ENCODE results near the gene BYSL.
A peak's percentile ranks its signal among the peaks of the same experiment; 100 is the strongest.

Gene BYSL

GRCh38 chr6:41895300-41896233 lies 25.7 kb upstream of the BYSL start, which contains the start of gene USP49:
Gene USP49 (minus strand): TSS chr6:41895375. CDS start chr6:41806983, 88,392 bp downstream.
- H3K36me3 Mint-ChIP-seq (ENCODE audit: low read depth), result no peaks in the 10 kb centered on the region
- no peaks in the 10 kb centered on the region for H3K9me3 Mint-ChIP-seq
- no peak within 1 kb of the TSS for H3K4me3 Mint-ChIP-seq
- H3K27me3 Mint-ChIP-seq, result no peaks in the 10 kb centered on the region
- H3K4me1 Mint-ChIP-seq (ENCODE audit: low read depth), result peaks cover 10% of the 10 kb centered on the region
- H3K27ac Mint-ChIP-seq, result peak within 1 kb of the TSS; percentile 95

- no peaks in the 10 kb centered on the region for H3K36me3 Mint-ChIP-seq (ENCODE audit: low read depth)
- H3K9me3 Mint-ChIP-seq, result no peaks in the 10 kb centered on the region
- H3K4me1 Mint-ChIP-seq (ENCODE audit: low read depth), result peaks cover 10% of the 10 kb centered on the region
- no peaks in the 10 kb centered on the region for H3K27me3 Mint-ChIP-seq
- H3K4me3 Mint-ChIP-seq, result no peak overlapping the region
- peak overlapping the region; percentile 95 for H3K27ac Mint-ChIP-seq
These were observed 25.0 kb upstream of the BYSL start for GRCh38 chr6:41896281-41896680.

- H3K27ac Mint-ChIP-seq, result no peak overlapping the region
- no peaks in the 10 kb centered on the region for H3K27me3 Mint-ChIP-seq
- peaks cover 12% of the 10 kb centered on the region for H3K36me3 Mint-ChIP-seq (ENCODE audit: low read depth)
- peaks cover 12% of the 10 kb centered on the region for H3K4me1 Mint-ChIP-seq (ENCODE audit: low read depth)
- no peaks in the 10 kb centered on the region for H3K9me3 Mint-ChIP-seq
- H3K4me3 Mint-ChIP-seq, result no peak overlapping the region
These were observed 20.4 kb upstream of the BYSL start for GRCh38 chr6:41900861-41901260.

DNA sequence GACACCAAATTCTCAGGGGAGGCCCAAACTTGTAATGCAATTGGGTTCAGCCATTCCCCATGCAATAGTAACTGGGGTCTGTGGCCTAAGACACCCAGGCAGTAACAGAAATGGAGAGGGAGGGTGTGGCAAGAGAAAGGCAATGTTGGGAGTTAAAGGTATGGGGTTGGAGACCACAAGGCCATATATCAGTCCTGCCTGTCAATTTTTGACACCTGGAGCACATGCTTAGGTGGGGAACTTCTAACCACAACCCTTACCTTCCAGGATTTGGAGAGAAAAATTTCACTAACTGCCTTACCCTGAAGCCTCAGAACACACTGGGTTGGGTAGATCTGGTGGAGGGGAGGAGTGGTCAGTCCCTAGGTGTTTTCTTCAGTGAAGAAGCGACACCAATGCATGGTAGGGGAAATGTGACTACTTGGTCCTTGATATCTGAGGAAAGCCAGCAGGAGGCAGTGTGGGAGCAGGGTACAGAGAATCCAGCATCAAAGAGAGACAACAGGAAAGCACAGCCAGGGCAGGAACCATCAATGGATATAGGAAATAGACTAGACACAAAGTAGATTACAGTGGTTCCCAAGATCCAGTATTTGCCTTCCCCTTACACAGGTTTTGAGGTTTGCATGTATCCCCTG lies 19.3 kb upstream of the BYSL start:
- H3K36me3 Mint-ChIP-seq (ENCODE audit: low read depth), result peaks cover 18% of the 10 kb centered on the region
- H3K27me3 Mint-ChIP-seq, result no peaks in the 10 kb centered on the region
- H3K4me1 Mint-ChIP-seq (ENCODE audit: low read depth), result peaks cover 6% of the 10 kb centered on the region
- H3K9me3 Mint-ChIP-seq, result no peaks in the 10 kb centered on the region
- no peak overlapping the region for H3K27ac Mint-ChIP-seq
- no peak overlapping the region for H3K4me3 Mint-ChIP-seq

DNA sequence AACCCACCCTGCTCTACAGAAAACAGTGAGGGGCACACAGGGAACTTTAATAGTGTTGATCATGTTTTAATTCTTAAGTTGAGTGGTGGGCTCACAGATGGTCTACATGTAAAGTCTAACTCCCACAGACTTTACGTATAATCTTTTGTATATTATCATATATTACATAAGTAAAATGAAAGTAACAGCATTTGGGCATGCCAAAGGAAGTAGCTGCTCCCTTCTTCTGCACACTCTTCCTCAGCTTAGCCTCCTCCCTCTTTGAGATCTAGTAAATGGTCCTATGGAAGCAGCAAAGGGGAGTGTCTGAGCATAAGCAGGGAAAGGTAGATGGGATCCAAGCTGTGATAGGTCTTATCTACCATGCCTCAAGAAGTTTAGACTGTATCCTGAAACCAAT lies 11.6 kb upstream of the BYSL start:
- Mint-ChIP-seq H3K4me3 (no peak overlapping the region), H3K36me3 (ENCODE audit: low read depth) (peaks cover 42% of the 10 kb centered on the region), H3K27me3 (no peaks in the 10 kb centered on the region), H3K9me3 (no peaks in the 10 kb centered on the region), H3K27ac (no peak overlapping the region), H3K4me1 (ENCODE audit: low read depth) (no peaks in the 10 kb centered on the region)

DNA sequence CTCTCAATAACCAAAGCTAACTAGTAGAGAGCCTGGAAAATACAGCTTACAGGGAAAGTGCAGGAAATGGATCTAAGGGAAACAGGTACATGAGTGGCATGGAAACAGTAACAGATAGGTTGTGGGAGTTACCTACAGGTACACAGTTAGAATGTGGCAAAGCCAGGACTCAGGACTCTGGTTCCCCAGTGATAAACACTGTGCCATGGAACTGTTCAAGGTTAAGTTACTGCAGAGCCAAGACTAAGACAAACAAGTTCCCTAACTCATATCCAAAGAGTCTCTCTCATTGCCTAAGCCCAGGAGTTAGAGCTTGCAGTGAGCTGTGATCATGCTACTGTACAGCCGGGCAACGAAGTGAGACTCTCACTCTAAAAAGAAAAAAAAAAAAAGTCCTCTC lies 7.0 kb upstream of the BYSL start:
- H3K9me3 Mint-ChIP-seq, result no peaks in the 10 kb centered on the region
- no peak overlapping the region for H3K27ac Mint-ChIP-seq
- H3K27me3 Mint-ChIP-seq, result no peaks in the 10 kb centered on the region
- peaks cover 39% of the 10 kb centered on the region for H3K36me3 Mint-ChIP-seq (ENCODE audit: low read depth)
- peaks cover 10% of the 10 kb centered on the region for H3K4me1 Mint-ChIP-seq (ENCODE audit: low read depth)
- no peak overlapping the region for H3K4me3 Mint-ChIP-seq

- Mint-ChIP-seq H3K27me3 (no peaks in the 10 kb centered on the region), H3K27ac (no peak overlapping the region), H3K4me1 (ENCODE audit: low read depth) (peaks cover 17% of the 10 kb centered on the region), H3K36me3 (ENCODE audit: low read depth) (peaks cover 39% of the 10 kb centered on the region), H3K4me3 (no peak overlapping the region), H3K9me3 (no peaks in the 10 kb centered on the region)
These were observed 6.3 kb upstream of the BYSL start for GRCh38 chr6:41914869-41915530.

GRCh38 chr6:41917528-41917927 lies 3.8 kb upstream of the BYSL start:
- no peak overlapping the region for H3K4me3 Mint-ChIP-seq
- H3K36me3 Mint-ChIP-seq (ENCODE audit: low read depth), result peaks cover 34% of the 10 kb centered on the region
- no peaks in the 10 kb centered on the region for H3K9me3 Mint-ChIP-seq
- no peaks in the 10 kb centered on the region for H3K27me3 Mint-ChIP-seq
- peaks cover 29% of the 10 kb centered on the region for H3K4me1 Mint-ChIP-seq (ENCODE audit: low read depth)
- H3K27ac Mint-ChIP-seq, result peak overlapping the region; percentile 41

DNA sequence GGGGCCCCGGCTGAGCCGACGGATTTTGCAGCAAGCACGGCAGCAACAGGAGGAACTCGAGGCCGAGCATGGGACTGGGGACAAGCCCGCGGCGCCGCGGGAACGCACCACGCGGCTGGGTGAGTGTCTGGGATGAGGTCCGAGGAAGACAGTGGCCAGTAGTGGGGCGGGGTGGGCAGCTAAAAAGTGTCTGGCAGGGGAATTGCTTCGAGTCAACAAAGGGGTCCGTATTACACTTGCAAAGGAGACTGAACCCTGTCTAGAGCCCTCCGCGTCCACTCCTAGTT lies 356 bp downstream of the BYSL start:
- Mint-ChIP-seq H3K4me3 (peak overlapping the region; percentile 98), H3K36me3 (ENCODE audit: low read depth) (peaks cover 36% of the 10 kb centered on the region), H3K9me3 (no peaks in the 10 kb centered on the region), H3K27me3 (no peaks in the 10 kb centered on the region), H3K27ac (peak overlapping the region; percentile 100), H3K4me1 (ENCODE audit: low read depth) (peaks cover 58% of the 10 kb centered on the region)

- peaks cover 61% of the 10 kb centered on the region for H3K4me1 Mint-ChIP-seq (ENCODE audit: low read depth)
These were observed 855 bp downstream of the BYSL start for GRCh38 chr6:41922154-41922553.

DNA sequence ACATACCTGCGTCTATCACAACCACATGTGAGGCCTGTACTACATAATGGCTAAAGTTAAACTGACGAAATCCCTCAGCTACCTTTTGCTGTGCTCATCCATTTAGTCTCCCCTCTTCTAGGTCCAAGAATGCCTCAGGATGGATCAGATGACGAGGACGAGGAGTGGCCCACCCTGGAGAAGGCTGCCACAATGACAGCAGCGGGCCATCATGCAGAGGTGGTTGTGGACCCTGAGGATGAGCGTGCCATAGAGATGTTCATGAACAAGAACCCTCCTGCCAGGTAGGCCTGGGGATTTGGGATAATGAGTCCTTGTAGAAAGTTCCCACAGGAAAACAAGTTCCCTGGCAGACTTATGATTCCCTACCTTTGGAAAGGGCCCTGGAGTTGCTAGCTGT lies 6.0 kb downstream of the BYSL start:
- Mint-ChIP-seq H3K4me1 (ENCODE audit: low read depth) (peaks cover 45% of the 10 kb centered on the region), H3K36me3 (ENCODE audit: low read depth) (peaks cover 75% of the 10 kb centered on the region), H3K9me3 (no peaks in the 10 kb centered on the region), H3K4me3 (no peak overlapping the region), H3K27me3 (no peaks in the 10 kb centered on the region), H3K27ac (peak overlapping the region; percentile 70)

More at GRCh38 chr6:41922154-41922553, 855 bp downstream of the BYSL start:
- Mint-ChIP-seq H3K9me3 (no peaks in the 10 kb centered on the region), H3K4me3 (peak overlapping the region; percentile 98), H3K27me3 (no peaks in the 10 kb centered on the region), H3K27ac (peak overlapping the region; percentile 100), H3K36me3 (ENCODE audit: low read depth) (peaks cover 38% of the 10 kb centered on the region)

GRCh38 chr6:41929924-41930323 lies 8.6 kb downstream of the BYSL start:
- H3K27me3 Mint-ChIP-seq, result no peaks in the 10 kb centered on the region
- H3K27ac Mint-ChIP-seq, result peak overlapping the region; percentile 16
- peaks cover 74% of the 10 kb centered on the region for H3K36me3 Mint-ChIP-seq (ENCODE audit: low read depth)
- H3K4me1 Mint-ChIP-seq (ENCODE audit: low read depth), result peaks cover 29% of the 10 kb centered on the region
- H3K4me3 Mint-ChIP-seq, result no peak overlapping the region
- no peaks in the 10 kb centered on the region for H3K9me3 Mint-ChIP-seq

- Mint-ChIP-seq H3K27me3 (no peaks in the 10 kb centered on the region), H3K4me3 (no peak overlapping the region), H3K4me1 (ENCODE audit: low read depth) (peaks cover 40% of the 10 kb centered on the region), H3K36me3 (ENCODE audit: low read depth) (peaks cover 85% of the 10 kb centered on the region), H3K27ac (peak overlapping the region; percentile 21), H3K9me3 (no peaks in the 10 kb centered on the region)
These were observed 10.5 kb downstream of the BYSL start for GRCh38 chr6:41931792-41932191.

DNA sequence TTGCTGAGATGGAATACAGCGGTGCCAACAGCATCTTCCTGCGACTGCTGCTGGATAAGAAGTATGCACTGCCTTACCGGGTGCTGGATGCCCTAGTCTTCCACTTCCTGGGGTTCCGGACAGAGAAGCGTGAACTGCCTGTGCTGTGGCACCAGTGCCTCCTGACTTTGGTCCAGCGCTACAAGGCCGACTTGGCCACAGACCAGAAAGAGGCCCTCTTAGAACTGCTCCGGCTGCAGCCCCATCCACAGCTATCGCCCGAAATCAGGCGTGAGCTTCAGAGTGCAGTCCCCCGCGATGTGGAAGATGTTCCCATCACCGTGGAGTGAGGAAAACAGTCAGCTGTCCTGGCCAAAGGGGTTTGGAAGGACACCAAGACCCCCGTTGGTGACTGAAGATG lies 11.1 kb downstream of the BYSL start:
- H3K27ac Mint-ChIP-seq, result peak overlapping the region; percentile 46
- H3K4me3 Mint-ChIP-seq, result no peak overlapping the region
- no peaks in the 10 kb centered on the region for H3K27me3 Mint-ChIP-seq
- H3K4me1 Mint-ChIP-seq (ENCODE audit: low read depth), result peaks cover 41% of the 10 kb centered on the region
- H3K36me3 Mint-ChIP-seq (ENCODE audit: low read depth), result peaks cover 85% of the 10 kb centered on the region
- H3K9me3 Mint-ChIP-seq, result no peaks in the 10 kb centered on the region

All from stimulated activated naive CD8-positive, alpha-beta T cell treated with anti-CD3 and anti-CD28 coated beads, Interleukin-15, Interleukin-2, amounts not matched to agents 100 ng/mL and 50 ng/mL, for 24 hours (primary cell).